HG03521 (cell line): ENCODE data around the gene LMF1.
"Not testable (repeated sequence)": the region's sequence is repeated elsewhere in the genome, so short reads cannot be mapped to it uniquely, and the experiment has no call there.

Experiments
- ATAC-seq: cut with Tn5 transposase; IDR thresholded peaks from one replicate; pipeline ENCODE4 v1.9.1; 2021; ENCODE audit warnings: mild to moderate bottlenecking, moderate library complexity; ENCODE audit not compliant: unreplicated experiment

The LMF1 gene

GRCh38 chr16:886084-886543 is 84.7 kb downstream of the LMF1 start:
- no peak for ATAC-seq

- ATAC-seq: no peak
Observed at GRCh38 chr16:885391-885790, 85.4 kb downstream of the LMF1 start.

GRCh38 chr16:884232-884631 is 86.6 kb downstream of the LMF1 start:
- ATAC-seq: no peak

GRCh38 chr16:883781-884180 is 87.0 kb downstream of the LMF1 start:
- no peak for ATAC-seq

- ATAC-seq: no peak
Observed at GRCh38 chr16:883340-883739, 87.4 kb downstream of the LMF1 start.

GRCh38 chr16:882671-883070 is 88.1 kb downstream of the LMF1 start:
- not testable (repeated sequence) for ATAC-seq

- no peak for ATAC-seq
Observed at GRCh38 chr16:882256-882655, 88.5 kb downstream of the LMF1 start.

GRCh38 chr16:881219-882097 is 89.3 kb downstream of the LMF1 start:
- ATAC-seq: no peak

GRCh38 chr16:880471-881171 is 90.2 kb downstream of the LMF1 start:
- ATAC-seq: no peak

- no peak for ATAC-seq
Observed at GRCh38 chr16:879986-880385, 90.8 kb downstream of the LMF1 start.

GRCh38 chr16:879461-879861 is 91.3 kb downstream of the LMF1 start:
- ATAC-seq: no peak

- no peak for ATAC-seq
Observed at GRCh38 chr16:878886-879285, 91.9 kb downstream of the LMF1 start.

- ATAC-seq: no peak
Observed at GRCh38 chr16:878072-878784, 92.6 kb downstream of the LMF1 start.

- no peak for ATAC-seq
Observed at GRCh38 chr16:877242-878071, 93.3 kb downstream of the LMF1 start.

- no peak for ATAC-seq
Observed at GRCh38 chr16:876523-877241, 94.1 kb downstream of the LMF1 start.

- no peak for ATAC-seq
Observed at GRCh38 chr16:876041-876335, 94.8 kb downstream of the LMF1 start.

GRCh38 chr16:875182-876040 is 95.4 kb downstream of the LMF1 start:
- ATAC-seq: no peak

GRCh38 chr16:874366-875181 is 96.2 kb downstream of the LMF1 start:
- ATAC-seq: no peak
